NCI-H1436 (cell line): ENCODE measurements around the gene LPCAT3.
"Not testable (repeated sequence)": the region's sequence is repeated elsewhere in the genome, so short reads cannot be mapped to it uniquely, and the experiment has no call there.

Experiments
- DNase-seq: peaks from one replicate; lab custom pipeline; 2025; lab: John Stamatoyannopoulos, UW

The LPCAT3 gene

GRCh38 chr12:7018350-7019042 is at the start of gene LPCAT3:
TSS of gene LPCAT3 (minus strand) at chr12:7018476. CDS start at chr12:7018424, 52 bp downstream.
- peak; percentile 94 for DNase-seq

DNA sequence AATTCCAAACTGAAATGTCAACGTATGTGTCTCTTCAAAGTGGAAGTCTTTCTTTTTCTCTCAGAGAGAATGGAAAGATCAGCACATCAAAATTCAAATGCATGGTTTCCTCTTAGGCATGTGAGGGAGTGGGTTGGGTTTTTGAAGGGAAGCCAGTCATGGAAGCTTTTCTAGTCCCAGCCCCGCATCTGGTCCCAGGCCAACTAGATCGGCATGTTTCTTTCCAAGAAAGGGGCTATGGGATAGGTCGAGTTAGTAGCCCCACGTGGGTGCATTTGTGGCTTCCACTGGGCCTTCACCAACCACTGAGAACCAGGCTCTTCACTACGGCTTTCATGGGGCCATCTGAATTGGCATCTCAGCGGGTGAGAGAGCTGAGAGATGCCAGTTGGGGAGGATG is 48.8 kb upstream of the LPCAT3 start:
- DNase-seq, result no peak

- DNase-seq, result no peak
Observed at GRCh38 chr12:7066596-7066995, 48.3 kb upstream of the LPCAT3 start.

DNA sequence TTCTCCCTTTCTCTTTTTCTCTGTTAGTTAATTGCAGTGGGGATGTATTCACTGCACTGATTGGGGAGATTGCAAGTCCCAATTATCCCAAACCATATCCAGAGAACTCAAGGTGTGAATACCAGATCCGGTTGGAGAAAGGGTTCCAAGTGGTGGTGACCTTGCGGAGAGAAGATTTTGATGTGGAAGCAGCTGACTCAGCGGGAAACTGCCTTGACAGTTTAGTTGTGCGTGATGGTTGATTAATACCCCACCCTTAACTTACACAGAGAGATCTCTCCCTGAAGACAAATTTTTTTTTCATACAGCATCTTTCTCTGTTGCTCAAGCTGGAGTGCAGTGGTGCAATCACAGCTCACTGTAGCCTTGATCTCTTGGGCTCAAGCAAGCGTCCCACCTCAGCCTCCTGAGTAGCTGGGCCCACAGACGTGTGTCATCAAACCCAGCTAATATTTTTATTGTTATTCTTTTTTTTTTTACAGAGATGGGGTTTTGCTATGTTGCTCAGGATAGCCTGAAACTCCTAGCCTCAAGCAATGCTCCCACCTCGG is 46.9 kb upstream of the LPCAT3 start:
- no peak for DNase-seq

DNA sequence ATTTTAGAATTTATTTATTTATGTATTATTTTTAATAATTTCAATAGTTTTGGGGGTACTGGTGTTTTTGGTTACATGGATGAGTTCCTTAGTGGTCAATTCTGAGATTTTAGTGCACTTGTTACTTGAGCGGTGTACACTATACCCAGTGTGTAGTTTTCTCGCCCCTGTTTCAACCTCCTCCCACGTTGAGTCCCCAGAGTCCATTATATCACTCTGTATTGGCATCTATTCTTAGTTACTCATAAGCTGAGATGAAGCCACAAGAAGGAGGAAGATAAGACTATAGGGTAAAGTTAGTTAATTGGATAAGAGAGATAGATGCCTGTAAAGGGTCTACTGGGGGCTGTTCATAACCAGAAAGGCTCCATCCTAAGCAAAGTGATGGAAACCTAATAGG is 46.2 kb upstream of the LPCAT3 start:
- no peak for DNase-seq

DNA sequence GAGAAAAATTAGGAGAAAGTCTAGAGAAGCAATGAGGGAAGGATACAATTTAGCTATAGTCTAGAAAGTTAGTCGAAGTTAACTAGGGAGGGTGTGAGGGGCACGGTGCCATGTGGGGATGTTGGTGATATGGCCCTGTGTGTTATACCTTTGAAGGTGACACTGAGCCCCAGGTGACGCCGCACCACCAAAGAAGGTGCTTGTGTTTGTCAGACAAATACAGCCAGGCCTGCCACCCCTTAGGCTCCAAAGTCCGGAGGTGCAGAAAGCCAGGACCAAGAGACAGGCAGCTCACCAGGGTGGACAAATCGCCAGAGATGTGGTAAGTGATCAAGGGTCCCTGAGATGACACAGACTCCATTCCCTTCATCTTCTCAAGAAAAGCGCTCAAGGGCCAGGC is 43.3 kb upstream of the LPCAT3 start:
- no peak for DNase-seq

- no peak for DNase-seq
Observed at GRCh38 chr12:7061138-7061537, 42.9 kb upstream of the LPCAT3 start.

DNA sequence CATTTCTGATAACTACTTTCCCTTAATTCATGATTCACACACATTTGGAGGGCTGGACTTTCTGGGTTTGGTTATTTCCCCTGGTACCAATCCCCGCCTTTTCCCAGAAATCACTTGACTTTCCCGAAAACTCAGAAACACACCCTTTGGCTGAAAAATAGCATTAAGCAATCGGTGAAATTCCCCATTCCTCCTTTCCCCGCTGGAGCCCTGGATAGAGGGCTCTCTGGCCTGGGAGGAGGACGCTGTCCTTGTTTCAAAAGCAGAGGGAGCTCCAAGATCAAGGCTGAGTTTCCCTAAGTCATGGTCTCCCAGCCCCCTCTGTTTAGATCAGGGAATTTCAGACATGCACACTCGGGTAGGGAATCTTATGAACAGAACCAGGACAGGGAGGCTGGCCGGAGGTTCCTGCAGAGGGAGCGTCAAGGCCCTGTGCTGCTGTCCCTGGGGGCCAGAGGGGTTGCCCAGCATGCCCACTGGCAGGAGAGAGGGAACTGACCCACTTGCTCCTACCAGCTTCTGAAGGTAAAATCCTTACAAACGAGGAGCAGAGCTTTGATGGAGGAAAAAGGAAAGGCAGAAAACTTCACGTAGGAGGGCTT is 42.2 kb upstream of the LPCAT3 start, which contains the start of gene C1S:
Gene C1S (plus strand): TSS at position 366 of the 602 bp plus-strand sequence. CDS start 1,195 bp downstream, outside the sequence.
- no peak for DNase-seq

DNA sequence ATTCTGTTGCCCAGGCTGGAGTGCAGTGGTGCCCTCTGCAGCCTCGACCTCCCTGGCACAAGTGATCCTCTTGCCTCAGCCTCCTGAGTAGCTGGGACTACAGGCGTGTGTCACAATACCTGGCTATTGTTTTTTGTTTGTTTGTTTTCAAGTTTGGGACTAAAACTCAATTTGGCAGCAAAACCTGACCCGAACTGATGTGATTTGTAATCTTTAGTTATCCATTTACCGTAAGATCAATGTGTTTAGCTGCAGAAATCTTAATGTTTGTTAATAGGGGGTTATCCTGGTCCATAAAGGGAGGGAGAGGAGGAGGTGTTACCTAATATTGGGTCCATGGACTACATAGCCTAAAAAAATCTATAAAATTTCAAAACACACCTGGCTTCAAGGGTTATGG is 41.5 kb upstream of the LPCAT3 start:
- no peak for DNase-seq

DNA sequence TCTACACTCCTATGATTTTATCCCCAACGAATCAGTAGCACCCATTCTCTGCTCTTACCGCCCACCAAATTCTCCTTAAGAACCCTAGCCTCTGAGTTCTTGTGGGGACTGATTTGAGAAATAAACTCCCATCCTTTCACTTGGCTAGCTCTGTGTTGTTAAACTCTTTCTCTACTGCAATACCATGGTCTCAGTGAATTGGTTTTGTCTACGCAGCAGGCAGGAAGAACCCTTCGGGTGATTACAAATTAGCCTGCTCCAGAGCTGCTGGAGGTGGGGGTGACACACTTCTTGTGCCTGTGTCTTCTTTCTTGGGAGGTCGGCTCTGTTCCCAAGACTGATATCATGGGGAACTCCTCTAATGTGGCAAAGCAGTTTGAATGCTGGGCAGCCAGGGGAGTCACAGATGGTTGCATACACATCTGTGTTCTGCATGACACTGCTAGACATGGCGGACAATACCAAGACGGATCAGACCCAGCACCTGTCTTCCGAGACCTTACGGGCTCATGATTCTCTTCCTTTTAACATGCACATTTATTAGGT is 40.6 kb upstream of the LPCAT3 start:
- DNase-seq, result no peak

GRCh38 chr12:7058163-7058845 is 40.0 kb upstream of the LPCAT3 start:
- DNase-seq, result no peak

DNA sequence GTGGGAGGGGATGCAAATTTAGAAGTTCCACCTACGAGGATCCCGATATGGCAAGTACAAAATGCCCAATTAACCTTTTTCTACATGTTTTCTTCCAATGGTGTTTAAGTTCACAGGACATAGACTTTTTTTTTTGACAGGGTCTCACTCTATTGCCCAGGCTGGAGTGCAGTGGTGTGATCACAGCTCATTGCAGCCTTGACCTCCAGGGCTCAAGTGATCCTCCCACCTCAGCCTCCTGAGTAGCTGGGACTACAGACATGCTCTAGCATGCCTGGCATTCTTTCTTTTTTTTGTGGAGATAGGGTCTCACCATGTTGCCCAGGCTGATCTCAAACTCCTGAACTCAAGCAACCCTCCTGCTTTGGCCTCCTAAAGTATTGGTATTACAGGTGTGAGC is 37.5 kb upstream of the LPCAT3 start:
- DNase-seq, result not testable (repeated sequence)

DNA sequence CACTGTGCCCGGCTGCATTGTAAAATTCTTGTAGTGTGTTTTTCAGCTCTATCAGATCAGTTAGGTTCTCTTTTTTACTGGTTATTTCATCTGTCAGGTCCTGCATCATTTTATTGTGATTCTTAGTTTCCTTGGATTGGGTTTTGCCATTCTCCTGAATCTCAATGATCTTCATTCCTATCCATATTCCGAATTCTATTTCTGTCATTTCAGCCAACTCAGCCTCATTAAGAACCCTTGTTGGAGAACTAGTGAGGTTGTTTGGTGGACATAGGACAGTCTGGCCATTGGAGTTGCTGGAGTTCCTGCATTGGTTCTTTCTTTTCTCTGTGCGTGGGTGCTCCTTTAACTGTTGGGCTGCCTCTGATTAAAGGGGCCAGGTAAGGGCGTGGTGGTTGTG is 36.6 kb upstream of the LPCAT3 start:
- no peak for DNase-seq

- not testable (repeated sequence) for DNase-seq
Observed at GRCh38 chr12:7049973-7050372, 31.7 kb upstream of the LPCAT3 start.

DNA sequence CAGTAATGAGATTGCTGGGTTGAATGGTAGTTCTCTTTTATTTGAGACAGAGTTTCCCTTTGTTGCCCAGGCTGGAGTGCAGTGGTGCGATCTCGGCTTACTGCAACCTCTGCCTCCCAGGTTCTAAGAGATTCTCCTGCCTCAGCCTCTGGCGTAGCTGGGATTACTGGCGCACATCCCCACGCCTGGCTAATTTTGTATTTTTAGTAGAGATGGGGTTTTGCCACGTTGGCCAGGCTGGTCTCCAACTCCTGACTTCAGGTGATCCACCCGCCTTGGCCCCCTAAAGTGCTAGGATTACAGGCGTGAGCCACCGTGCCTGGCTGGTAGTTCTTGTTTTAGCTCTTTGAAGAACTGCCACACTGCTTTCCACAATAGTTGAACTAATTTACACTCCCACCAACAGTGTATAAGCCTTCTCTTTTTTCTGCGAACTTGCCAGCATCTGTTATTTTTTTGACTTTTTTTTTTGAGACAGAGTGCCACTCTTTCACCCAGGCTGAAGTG is 31.2 kb upstream of the LPCAT3 start:
- not testable (repeated sequence) for DNase-seq

DNA sequence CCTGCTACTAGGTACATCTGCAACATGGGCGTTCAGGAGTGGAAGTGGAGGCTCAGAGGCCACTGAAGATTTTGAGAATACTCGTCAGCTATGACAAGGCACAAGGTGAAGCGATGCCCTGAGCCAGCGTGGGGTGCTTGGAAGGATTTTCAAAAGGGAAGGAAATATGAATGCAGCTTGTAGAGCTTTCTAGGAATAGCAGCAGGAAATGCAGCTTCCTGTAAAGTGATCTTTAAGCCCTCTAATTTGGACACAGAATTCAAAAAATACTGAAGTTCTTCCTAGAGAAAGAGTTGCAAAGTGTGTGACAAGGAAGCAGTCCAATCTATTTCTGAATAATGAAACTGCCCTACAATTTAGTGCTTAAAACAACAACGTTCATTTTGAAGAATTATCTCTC is 29.0 kb upstream of the LPCAT3 start:
- no peak for DNase-seq

DNA sequence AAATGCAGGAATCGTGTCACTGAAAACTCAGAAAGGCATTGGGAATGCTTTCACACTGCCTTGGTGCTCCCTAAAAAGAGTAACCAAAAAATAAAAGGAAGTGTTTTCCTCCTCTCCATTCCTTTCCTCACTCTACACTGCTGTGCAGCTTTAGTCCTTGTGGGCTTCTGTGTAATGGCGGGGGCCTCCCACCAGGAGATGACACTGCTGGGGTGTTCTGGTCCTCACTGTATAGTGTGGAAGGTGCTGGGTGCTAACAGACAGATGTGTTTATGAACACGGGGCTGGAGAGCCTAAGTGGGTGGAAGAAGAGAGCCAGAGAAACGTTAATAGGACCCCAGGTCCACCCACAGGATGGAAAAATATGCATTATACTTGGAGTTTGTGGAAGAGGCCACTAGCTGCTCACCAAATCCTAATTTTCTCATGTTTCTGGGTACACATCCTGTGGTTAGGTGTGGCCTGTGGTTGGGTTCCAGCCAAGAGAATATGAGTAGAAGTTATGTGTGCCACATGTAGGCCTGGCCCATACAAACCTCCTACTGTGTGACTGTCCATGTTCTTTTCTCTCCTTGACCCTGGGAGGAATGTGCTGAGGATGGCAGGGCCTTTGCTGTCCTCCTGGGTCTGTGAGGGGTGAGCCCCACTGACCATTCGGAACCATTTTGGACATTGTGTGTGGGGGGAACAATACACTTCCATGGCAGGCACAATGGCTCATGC is 28.3 kb upstream of the LPCAT3 start:
- no peak for DNase-seq

DNA sequence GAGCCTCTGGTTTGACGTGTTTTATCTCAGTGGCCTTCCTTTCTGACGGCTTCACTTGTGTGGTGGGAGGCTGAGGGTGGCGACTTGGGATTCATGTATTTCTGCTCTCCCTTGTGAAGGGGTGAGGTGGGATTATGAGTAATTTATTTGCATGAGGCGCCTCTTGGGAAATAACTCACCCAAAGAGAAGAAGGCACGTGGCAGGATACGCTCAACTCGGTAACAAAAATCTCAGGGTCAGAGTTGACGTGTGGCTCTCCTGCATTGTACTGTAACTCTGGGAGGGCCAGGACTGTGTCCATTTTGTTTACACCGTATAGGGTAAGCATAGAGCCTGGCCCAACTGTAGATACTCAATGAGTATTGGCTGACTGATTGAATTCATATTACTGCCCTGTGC is 27.6 kb upstream of the LPCAT3 start:
- no peak for DNase-seq

GRCh38 chr12:7042842-7043241 is 24.6 kb upstream of the LPCAT3 start:
- DNase-seq, result peak; percentile 4

DNA sequence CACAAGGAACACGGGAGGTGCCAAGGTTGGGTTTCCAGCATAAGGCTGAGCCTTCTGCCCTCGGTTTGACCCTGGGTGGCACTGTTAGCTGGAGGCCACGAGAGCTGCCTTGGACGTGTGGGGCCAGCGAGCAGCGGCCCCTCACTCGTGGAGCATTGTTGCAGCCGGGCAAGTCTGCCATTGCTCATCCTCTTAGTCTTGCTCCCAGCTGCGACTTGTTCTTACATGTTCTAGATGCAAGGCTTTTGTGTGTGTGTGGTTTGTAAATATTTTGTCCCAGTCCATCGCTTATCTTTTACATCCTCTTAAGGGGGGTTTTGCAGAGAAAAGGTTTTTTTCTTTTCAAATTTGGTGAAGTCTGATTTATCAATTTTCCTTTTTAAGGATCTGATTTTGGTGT is 21.1 kb upstream of the LPCAT3 start:
- no peak for DNase-seq

DNA sequence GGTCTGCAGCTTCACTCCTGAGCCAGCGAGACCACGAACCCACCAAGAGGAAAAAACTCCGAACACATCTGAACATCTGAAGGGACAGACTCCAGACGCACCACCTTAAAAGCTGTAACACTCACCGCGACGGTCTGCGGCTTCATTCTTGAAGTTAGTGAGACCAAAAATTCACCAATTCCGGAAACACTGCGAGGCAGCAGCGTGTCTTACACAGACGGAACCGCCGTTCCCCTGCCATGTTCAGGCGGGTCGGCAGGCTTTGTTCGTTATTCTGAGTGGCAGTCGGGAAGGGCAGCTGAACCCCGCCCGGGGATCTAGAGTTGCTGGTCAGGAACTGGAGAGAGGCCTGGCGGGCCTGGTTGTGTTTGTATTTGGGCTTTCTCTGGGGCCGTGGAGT is 20.3 kb upstream of the LPCAT3 start:
- DNase-seq, result no peak

- not testable (repeated sequence) for DNase-seq
Observed at GRCh38 chr12:7037411-7037810, 19.1 kb upstream of the LPCAT3 start.
